Measurements from ENCODE around the gene NAPSA.
A peak's percentile ranks its signal among the peaks of the same experiment; 100 is the strongest.
"Not testable (repeated sequence)": the region's sequence is repeated elsewhere in the genome, so short reads cannot be mapped to it uniquely, and the experiment has no call there.

The NAPSA gene

GRCh38 chr19:50329926-50330294 is 35.5 kb downstream of the NAPSA start:
- DNase-seq: not testable (repeated sequence)

DNA sequence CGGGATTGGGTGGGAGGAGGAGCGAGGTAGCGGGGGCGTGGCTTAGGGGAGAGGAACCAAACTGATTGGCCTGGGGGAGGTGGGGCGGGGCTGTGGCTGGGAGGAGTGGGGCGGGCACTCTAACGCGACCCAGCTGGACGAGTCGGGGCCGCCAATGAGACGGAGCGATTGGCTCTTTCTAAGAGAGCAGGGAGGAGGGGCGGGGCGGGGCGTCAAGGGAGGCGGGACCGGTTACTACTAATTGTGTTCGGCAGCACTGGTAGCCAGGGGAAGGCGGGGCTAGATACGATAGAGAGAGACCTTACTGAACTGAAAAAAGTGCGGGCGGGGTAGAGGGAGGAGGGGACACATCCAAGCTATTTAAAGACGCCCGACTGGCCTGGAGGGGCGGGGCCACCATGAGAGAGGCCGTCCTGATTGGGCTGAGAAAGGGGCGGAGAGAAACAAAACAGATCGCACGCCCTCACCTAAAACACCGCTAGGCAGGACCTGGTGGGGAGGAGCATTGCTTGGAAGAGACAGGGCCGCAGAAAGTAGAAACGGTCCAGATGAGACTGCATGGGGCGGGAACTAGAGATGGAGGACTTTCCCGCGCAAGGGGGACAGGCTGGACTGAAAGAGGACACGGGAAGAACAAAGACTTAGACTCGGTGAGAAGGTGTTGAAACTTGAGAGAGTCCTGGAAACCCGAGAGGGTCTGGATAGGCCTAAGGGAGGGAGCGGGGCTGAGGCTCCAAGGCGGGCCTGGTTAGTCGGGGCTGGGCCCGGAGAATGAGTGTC is 36.1 kb downstream of the NAPSA start, which contains the start of gene KCNC3:
Gene KCNC3, minus strand, starts transcription at position 232 of the 780 bp plus-strand sequence. CDS start 295 bp downstream, outside the sequence.
- DNase-seq: peak; percentile 90 to 97 (median 94)

DNA sequence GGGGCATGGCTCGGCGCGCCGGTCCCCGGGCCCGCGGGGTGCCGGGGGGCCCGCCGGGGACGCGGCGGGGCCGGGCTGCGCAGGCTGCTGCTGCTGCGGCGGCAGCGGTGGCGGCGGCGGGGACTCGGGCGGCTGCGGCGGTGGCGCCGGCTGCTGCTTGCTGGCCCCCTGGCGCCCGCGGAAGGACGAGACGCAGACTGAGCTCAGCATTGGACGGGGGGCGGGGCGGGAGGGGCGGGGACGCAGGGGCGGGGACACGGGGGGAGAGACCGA is 36.6 kb downstream of the NAPSA start:
- DNase-seq: no peak

GRCh38 chr19:50328224-50328872 is 37.1 kb downstream of the NAPSA start:
- DNase-seq: peak in 1 of 4 experiments; percentile 43

- DNase-seq: no peak
Measured at GRCh38 chr19:50327461-50328223, 37.8 kb downstream of the NAPSA start.

GRCh38 chr19:50327013-50327412 is 38.4 kb downstream of the NAPSA start:
- DNase-seq: no peak

DNA sequence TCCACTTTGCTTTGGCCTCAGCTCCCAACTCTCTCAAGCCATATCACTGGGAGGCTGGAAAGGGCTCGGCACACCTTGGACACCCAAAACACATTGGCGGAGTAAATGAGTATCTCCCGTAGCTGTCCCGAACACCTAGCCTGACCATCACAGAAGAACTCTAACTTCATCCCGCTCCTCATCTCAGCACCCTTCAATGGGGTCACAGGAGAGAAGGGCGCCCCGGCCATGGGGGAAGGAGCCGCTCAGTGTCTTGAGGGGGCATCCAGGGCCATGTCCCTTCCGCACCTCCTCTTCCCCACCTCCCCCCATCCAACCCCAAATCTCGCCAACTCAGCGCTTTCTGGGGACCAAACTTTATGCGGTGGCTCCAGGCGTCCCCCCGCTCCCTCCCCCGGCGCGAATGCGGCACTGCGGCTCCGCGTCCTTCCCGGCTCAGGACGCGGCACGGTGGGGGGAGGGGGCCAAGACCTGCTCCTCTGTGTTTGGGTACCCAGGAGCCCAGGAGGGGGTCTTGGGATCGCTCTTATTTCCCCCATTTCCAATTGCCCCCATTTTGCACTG is 39.3 kb downstream of the NAPSA start:
- no peak for DNase-seq

DNA sequence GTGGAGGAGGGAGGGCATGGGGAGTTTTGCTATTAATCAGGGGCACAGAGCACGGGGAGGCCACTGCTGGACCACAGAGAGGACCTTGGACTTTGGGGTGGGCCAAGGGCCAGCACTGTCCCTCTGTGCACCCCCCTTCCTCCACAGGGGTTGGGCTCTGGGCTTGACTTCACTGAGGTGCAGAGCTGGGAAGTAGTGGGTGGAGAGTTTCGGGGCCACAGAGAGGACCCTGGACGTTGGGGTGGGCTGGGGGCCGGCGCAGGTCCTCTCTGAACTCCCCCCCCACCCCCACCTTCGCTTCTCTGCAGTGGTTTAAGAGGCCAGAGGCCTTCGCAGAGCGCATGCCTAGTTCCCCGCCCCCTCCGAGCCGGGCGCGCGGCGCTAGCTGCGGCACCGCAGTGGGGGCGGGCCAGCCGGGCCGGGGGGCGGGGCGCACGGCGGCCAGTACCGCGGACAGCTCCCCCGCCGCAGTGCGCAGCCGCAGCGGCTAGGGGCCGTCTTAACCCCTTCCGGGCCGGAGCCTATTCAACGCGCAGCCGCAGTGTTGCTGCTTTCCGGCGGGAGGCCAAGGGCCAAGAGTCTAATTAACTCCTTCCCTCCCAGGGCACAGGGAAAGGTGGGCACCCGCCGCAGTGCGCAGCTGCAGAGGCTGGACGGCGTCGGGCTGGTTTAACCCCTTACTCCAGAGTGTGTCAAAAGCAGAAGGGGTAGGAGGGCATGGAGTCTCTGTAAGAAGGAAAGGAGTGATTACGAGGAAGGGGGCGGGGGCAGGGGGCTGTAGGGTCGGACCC is 39.9 kb downstream of the NAPSA start:
- peak; percentile 40 to 60 (median 46) for DNase-seq

DNA sequence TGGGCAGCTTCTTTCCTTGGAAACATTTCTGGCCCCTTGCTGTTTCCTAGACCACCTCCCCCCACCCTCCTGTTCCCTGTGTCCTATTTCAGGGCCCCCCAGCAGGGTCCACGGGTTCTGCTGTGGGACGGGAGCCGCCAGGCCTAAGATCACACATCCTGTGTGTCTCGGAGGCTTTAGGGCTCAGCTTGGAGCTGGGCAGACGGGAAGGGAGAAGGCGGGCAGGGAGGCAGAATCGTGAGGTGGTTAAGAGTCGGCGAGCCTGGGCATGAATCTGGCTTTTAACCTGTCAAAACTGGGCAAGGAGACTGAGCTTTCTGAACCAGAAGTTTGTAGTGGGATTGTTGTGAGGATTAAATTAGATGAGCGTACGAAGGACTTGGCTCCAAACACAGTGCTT is 41.1 kb downstream of the NAPSA start:
- DNase-seq: no peak

DNA sequence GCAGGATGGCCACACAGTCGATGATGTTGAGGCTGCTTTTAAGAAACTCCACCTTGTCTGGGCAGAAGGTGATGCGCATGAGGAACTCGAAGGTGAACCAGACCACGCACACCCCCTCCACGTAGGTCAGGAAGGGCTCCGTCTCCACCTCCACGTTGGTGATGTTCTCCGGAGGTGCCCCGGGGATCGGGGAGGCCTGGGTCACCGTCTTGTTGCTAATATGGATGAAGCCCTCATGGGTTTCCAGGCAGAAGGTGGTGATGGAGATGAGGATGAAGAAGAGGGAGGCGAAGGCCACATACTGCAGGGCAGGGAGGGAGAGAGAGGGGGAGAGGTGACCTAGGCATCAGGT is 41.7 kb downstream of the NAPSA start:
- DNase-seq: no peak

- DNase-seq: no peak
Measured at GRCh38 chr19:50322931-50323781, 42.3 kb downstream of the NAPSA start.

DNA sequence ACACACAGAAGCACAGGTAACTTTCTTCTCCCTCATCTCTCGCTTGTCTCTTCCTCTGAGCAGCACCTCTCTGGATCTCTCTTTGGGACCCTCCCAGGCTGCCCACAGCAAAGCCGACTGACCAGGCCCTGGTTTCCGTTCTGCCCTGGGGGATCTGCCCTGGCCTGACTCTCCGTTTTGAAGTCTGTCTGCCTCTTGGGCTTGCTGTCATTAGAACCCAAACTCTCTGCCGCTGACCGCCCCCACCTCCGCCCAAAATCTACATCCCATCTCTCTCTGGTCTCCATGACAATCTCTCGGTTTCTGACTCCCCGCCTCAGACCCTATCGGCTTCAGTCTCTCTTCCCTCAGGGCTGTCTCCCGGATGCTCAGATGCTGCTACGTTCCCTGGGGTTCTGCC is 43.2 kb downstream of the NAPSA start:
- no peak for DNase-seq

DNA sequence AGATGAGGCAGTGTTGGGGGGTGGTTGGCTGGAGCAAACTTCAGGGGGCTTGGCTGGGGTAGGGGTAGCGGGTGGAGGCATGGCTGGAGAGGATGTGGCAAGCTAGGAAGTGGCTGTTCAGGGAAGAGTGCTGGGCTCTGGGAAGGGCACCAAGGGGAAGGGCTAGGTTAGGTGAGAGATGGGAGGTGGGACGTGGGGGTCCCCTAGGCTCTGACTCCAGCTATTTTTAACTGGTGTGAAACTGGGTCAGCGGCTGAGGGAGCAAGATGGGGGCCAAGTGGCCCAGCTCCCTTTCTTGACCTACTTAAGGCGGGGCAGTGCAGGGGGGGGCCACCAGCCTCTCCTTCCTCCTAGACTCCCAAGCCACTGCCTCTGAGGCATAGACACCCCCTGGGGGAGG is 43.6 kb downstream of the NAPSA start:
- DNase-seq: no peak

DNA sequence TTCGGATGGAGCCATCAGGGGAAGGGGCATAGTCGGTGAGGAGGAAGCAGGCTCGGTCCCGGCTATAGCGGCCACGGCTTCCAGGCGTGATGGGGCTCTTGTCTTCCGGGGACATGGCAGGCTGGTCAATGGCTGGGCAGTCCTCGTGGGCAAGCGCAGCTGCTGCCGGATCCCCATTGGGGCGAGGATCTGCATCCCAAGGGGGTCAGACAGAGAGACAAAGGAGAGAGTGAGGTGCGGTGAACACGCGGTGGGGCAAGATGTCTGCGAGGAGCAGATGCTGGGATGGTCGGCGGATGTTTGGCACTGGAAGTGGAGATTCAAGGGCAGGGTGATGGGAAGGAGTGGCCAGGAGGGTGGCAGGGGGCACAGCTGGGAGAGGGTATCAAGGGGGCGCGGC is 44.8 kb downstream of the NAPSA start:
- no peak for DNase-seq

DNA sequence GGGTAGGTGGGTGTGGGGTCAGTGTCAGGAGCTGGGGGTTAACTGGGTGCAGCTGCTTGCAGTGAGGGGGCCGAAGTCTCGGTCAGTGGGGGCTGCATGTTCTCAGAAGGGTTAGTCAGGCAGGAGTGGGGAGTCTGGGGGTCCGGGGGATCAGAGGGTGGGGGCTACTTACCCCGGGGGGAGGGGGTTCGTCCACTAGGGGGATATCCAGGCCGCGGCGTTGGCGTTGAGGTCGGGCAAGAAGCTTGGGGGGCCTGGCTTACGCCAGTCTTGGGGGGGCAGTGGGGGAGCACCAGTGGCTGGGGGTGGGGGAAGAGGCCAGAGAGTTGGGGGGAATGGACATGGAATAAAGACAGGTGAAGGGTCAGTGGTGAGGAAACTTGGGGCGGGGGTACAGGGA is 45.4 kb downstream of the NAPSA start:
- no peak for DNase-seq

GRCh38 chr19:50319156-50319555 is 46.3 kb downstream of the NAPSA start:
- DNase-seq: no peak

DNA sequence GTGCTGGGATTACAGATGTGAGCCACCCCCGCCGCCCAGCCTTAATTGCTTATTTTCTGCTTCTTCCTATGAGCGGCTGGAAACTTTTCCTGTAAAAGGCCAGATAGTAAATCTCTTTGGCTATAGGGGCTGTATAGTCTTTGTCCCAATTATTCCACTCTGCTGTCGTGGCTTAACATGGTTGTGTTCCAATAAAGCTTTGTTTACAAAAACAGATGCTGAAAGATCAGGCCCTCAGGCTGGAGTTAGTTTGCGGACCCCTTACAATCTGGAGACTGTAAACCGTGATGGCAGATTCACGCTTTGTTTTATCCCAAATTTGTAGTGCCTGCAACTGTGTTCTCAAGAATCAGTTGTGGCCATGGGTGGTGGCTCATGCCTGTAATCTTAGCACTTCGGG is 47.0 kb downstream of the NAPSA start:
- no peak for DNase-seq

DNA sequence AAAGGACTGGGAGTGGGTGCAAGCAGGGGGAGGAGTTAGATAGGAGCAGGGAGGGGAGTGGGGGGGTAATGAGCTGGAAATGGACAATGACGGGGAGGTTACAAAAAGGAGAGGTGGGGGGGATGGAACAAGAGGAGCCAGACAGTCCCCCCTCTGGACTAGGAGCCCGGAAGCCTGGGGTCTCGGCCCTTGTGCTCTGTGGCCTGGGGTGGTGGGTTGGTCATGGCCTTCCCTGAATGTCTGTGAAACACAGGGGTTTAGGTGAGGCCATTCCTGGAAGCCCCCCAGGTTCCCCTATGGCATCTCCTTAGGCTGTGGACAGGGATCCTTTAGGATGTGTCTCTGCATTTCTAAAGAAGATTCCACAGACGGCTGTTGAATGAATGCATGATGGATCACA is 48.3 kb downstream of the NAPSA start:
- DNase-seq: no peak

DNA sequence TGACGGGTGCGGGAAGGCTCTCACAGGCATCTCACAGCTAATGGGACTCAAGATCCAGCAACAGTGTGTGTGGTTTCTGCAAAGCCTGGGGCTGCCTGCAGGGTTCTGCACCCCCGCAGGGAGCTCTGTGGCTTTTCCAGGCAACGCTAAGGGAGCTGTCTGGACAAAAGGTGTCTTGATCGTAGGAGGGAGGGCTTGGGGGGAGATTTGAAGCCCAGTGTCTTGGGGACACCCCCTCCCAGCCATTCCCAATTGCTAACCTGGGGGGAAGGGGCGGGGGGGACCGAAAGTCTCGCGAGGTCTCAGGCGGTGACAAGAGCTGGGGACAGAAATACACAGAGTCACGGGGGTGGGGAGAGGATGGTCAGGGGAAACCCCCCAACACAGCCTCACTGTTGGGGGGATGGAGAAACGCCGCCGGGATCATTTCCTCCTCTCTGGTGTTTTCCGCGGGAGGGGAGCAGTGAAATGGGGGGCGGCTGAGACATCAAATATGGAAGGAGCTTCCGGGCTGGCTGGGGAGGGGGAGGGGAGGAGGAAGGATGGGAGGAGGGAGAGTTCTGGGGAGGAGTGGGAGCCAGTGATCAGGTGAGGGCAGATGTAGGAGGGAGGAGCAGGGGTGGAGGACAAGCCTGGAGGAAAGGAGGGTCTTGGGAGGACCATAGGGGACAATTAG is 49.5 kb downstream of the NAPSA start:
- no peak for DNase-seq

- DNase-seq: no peak
Measured at GRCh38 chr19:50314724-50315708, 50.4 kb downstream of the NAPSA start.
